HL-60 (cell line): ENCODE measurements around the gene PRDM7.

Source experiments
- GABPA ChIP-seq: IDR thresholded peaks from 2 replicates; pipeline ENCODE4 v1.6.1; 2012; ENCODE audit warnings: low read depth
- POLR2AphosphoS5 ChIP-seq: IDR thresholded peaks from 2 replicates; pipeline ENCODE4 v1.6.1; 2012; ENCODE audit warnings: low read depth
- SPI1 ChIP-seq: IDR thresholded peaks from 2 replicates; pipeline ENCODE4 v1.6.1; 2012; ENCODE audit warnings: low read depth, mild to moderate bottlenecking, borderline replicate concordance
- TF ChIP-seq, protein P1 (sequence below): IDR thresholded peaks from one replicate; pipeline ENCODE4 v1.5.1; 2011; ENCODE audit warnings: low read length, control low read depth, inconsistent platforms; ENCODE audit not compliant: insufficient read depth
- TF ChIP-seq, protein P2 (sequence below): IDR thresholded peaks from 2 replicates; pipeline ENCODE4 v1.6.1; 2012; ENCODE audit warnings: low read depth; ENCODE audit not compliant: insufficient replicate concordance

DNA sequence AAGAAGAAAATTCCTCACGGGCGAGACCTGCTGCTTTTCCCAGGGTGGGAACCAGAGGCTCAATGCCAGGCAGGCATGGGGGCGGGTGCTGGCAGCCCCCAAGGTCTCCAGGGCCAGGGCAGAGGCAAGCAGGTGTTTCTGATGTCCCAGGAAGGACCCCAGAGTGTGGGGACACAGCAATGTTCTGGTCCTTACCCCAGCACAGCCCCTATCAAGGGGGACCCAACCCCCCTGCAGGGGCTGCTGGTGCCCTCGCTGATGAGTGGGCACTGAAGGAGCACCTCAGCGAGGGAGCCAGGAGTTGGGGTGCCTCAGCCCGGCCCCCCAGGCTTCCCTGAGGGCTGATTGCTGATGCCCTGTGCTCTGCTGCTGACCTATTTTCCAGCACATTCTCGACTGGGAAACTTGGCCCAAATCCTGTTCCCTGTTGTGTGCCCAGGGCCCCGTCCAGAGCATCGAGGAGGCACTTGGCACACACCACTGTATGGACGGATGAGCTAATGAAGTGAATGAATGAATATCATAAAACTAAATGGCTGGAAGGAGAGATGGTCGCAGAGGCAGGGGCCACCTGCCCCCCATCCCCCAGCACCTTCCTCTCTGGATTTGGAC lies 60.7 kb downstream of the PRDM7 start:
- TF ChIP-seq, protein P1, sequence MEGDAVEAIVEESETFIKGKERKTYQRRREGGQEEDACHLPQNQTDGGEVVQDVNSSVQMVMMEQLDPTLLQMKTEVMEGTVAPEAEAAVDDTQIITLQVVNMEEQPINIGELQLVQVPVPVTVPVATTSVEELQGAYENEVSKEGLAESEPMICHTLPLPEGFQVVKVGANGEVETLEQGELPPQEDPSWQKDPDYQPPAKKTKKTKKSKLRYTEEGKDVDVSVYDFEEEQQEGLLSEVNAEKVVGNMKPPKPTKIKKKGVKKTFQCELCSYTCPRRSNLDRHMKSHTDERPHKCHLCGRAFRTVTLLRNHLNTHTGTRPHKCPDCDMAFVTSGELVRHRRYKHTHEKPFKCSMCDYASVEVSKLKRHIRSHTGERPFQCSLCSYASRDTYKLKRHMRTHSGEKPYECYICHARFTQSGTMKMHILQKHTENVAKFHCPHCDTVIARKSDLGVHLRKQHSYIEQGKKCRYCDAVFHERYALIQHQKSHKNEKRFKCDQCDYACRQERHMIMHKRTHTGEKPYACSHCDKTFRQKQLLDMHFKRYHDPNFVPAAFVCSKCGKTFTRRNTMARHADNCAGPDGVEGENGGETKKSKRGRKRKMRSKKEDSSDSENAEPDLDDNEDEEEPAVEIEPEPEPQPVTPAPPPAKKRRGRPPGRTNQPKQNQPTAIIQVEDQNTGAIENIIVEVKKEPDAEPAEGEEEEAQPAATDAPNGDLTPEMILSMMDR: no peak
- TF ChIP-seq POLR2AphosphoS5: no peak
- TF ChIP-seq, protein P2, sequence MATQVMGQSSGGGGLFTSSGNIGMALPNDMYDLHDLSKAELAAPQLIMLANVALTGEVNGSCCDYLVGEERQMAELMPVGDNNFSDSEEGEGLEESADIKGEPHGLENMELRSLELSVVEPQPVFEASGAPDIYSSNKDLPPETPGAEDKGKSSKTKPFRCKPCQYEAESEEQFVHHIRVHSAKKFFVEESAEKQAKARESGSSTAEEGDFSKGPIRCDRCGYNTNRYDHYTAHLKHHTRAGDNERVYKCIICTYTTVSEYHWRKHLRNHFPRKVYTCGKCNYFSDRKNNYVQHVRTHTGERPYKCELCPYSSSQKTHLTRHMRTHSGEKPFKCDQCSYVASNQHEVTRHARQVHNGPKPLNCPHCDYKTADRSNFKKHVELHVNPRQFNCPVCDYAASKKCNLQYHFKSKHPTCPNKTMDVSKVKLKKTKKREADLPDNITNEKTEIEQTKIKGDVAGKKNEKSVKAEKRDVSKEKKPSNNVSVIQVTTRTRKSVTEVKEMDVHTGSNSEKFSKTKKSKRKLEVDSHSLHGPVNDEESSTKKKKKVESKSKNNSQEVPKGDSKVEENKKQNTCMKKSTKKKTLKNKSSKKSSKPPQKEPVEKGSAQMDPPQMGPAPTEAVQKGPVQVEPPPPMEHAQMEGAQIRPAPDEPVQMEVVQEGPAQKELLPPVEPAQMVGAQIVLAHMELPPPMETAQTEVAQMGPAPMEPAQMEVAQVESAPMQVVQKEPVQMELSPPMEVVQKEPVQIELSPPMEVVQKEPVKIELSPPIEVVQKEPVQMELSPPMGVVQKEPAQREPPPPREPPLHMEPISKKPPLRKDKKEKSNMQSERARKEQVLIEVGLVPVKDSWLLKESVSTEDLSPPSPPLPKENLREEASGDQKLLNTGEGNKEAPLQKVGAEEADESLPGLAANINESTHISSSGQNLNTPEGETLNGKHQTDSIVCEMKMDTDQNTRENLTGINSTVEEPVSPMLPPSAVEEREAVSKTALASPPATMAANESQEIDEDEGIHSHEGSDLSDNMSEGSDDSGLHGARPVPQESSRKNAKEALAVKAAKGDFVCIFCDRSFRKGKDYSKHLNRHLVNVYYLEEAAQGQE: no peak
- no peak for TF ChIP-seq GABPA
- no peak for TF ChIP-seq SPI1
